Esophagus squamous epithelium (tissue), 4 donors: ENCODE measurements around the gene TFG.

ENCODE experiments used
- POLR2A ChIP-seq, 4 donors: fragments of 450-650 bp; IDR thresholded peaks; one replicate each; pipeline ENCODE4 v1.6.1; 2017; ENCODE audit warnings: antibody characterized with exemption in 4 of 4, mild to moderate bottlenecking in 4 of 4, moderate library complexity in 3 of 4
- TF ChIP-seq, protein P1 (sequence below), 6 experiments: fragments of 450-650 bp in 4 of 6; fragments of 200-600 bp in 2 of 6; sonication (generic) in 2 of 6; IDR thresholded peaks; one replicate each; pipeline ENCODE4 v1.5.1; 2016 to 2019; ENCODE audit warnings: antibody characterized with exemption in 6 of 6, mild to moderate bottlenecking in 4 of 6, moderate library complexity in 4 of 6

DNA sequence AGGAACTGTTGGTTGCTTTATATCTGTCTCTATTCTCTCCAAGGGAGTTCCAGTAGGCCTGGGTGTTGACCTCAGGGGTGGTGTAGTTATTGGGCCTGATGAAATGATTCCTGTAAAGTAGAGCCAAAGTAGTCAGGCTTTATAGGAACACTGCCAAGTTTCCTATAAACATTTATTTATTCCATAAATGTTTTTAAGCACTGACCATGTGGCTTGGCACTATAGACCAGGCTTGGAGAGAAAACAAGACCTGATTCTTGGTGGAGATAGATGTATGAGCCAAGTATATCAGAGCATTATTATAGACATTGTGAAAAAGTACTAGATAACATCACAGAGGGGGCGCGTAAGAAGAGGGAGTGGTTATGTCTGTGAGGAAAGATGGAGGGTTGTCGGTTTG, 65.9 kb downstream of the TFG start:
- TF ChIP-seq, protein P1, sequence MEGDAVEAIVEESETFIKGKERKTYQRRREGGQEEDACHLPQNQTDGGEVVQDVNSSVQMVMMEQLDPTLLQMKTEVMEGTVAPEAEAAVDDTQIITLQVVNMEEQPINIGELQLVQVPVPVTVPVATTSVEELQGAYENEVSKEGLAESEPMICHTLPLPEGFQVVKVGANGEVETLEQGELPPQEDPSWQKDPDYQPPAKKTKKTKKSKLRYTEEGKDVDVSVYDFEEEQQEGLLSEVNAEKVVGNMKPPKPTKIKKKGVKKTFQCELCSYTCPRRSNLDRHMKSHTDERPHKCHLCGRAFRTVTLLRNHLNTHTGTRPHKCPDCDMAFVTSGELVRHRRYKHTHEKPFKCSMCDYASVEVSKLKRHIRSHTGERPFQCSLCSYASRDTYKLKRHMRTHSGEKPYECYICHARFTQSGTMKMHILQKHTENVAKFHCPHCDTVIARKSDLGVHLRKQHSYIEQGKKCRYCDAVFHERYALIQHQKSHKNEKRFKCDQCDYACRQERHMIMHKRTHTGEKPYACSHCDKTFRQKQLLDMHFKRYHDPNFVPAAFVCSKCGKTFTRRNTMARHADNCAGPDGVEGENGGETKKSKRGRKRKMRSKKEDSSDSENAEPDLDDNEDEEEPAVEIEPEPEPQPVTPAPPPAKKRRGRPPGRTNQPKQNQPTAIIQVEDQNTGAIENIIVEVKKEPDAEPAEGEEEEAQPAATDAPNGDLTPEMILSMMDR (IDR thresholded peaks at IDR 0.05): no peak
- no peak for TF ChIP-seq POLR2A (IDR thresholded peaks at IDR 0.05)
